Measurements from ENCODE around the gene SPAG16. TPM values are rescaled to one million over a fixed set of nuclear protein-coding genes. Genes with fewer than 3 reads are reported as not detected.

SPAG16 gene
- total RNA-seq, 1 experiment from 2014 or later = 30.0 TPM

GRCh38 chr2:214215107-214215506 lies 930.8 kb downstream of the SPAG16 start:
- no TSS peak for BruUV-seq (replicated peaks)
- ChIA-PET POLR2A (ENCODE audit: unreplicated experiment) (no interaction called here), CTCF (no interaction called here)
- intact Hi-C loops (cut with micrococcal nuclease; ENCODE audit: unreplicated experiment) = no loop called here
- TF ChIP-seq CTCF (conservative IDR thresholded peaks at IDR 0.05) (no peak), EZH2 (IDR thresholded peaks at IDR 0.05; ENCODE audit: low read depth) (no peak)
- no peaks in the 10 kb centered on the region for H3K27me3 ChIP-seq (ENCODE audit: insufficient read depth, low read depth)
- no peak overlapping the region for H3K4me3 ChIP-seq
- no peaks in the 10 kb centered on the region for H3K9me2 ChIP-seq (ENCODE audit: insufficient read depth)
- H3K9me3 ChIP-seq (ENCODE audit: insufficient read depth, low read depth) = no peaks in the 10 kb centered on the region
- H4K20me1 ChIP-seq (ENCODE audit: insufficient read depth) = no peaks in the 10 kb centered on the region
- DNase-seq = no peak
- no peaks in the 10 kb centered on the region for H3F3A ChIP-seq (ENCODE audit: insufficient read depth, low read depth)
- no peak overlapping the region for H3K27ac ChIP-seq
- no peak overlapping the region for H3K4me2 ChIP-seq
- no peaks in the 10 kb centered on the region for H3K36me3 ChIP-seq (ENCODE audit: low read depth)
- H2AFZ ChIP-seq = no peak overlapping the region
- H3K4me1 ChIP-seq (replicated peaks; ENCODE audit: insufficient read depth) = no peaks in the 10 kb centered on the region
- H3K79me2 ChIP-seq (ENCODE audit: low read depth) = no peaks in the 10 kb centered on the region

- ChIA-PET POLR2A (ENCODE audit: unreplicated experiment) (no interaction called here), CTCF (no interaction called here)
- H3K9me3 ChIP-seq (ENCODE audit: insufficient read depth, low read depth) = no peaks in the 10 kb centered on the region
- no peaks in the 10 kb centered on the region for H3K27me3 ChIP-seq (ENCODE audit: insufficient read depth, low read depth)
- H3K9me2 ChIP-seq (ENCODE audit: insufficient read depth) = no peaks in the 10 kb centered on the region
- H3K36me3 ChIP-seq (ENCODE audit: low read depth) = no peaks in the 10 kb centered on the region
- H2AFZ ChIP-seq = peak overlapping the region; percentile 30; the same call in 1 of the 2 replicates
- intact Hi-C loops (cut with micrococcal nuclease; ENCODE audit: unreplicated experiment) = no loop called here
- no peaks in the 10 kb centered on the region for H3K79me2 ChIP-seq (ENCODE audit: low read depth)
- TF ChIP-seq CTCF (conservative IDR thresholded peaks at IDR 0.05) = no peak
- TF ChIP-seq EZH2 (IDR thresholded peaks at IDR 0.05; ENCODE audit: low read depth) = no peak
- no peaks in the 10 kb centered on the region for H3K4me1 ChIP-seq (replicated peaks; ENCODE audit: insufficient read depth)
- DNase-seq = no peak
- no TSS peak for BruUV-seq (replicated peaks)
- H3K27ac ChIP-seq = no peak overlapping the region
- no peak overlapping the region for H3K4me2 ChIP-seq
- no peaks in the 10 kb centered on the region for H4K20me1 ChIP-seq (ENCODE audit: insufficient read depth)
- H3F3A ChIP-seq (ENCODE audit: insufficient read depth, low read depth) = no peaks in the 10 kb centered on the region
- H3K4me3 ChIP-seq = no peak overlapping the region
Measured at GRCh38 chr2:214217136-214217535, 932.9 kb downstream of the SPAG16 start.

GRCh38 chr2:214217599-214217998 lies 933.3 kb downstream of the SPAG16 start:
- POLR2A ChIA-PET (ENCODE audit: unreplicated experiment) = no interaction called here
- Histone ChIP-seq H3K4me3 (no peak overlapping the region), H3K4me2 (no peak overlapping the region), H3K27ac (no peak overlapping the region), H3K79me2 (ENCODE audit: low read depth) (no peaks in the 10 kb centered on the region), H3F3A (ENCODE audit: insufficient read depth, low read depth) (no peaks in the 10 kb centered on the region), H4K20me1 (ENCODE audit: insufficient read depth) (no peaks in the 10 kb centered on the region), H3K9me3 (ENCODE audit: insufficient read depth, low read depth) (no peaks in the 10 kb centered on the region), H3K27me3 (ENCODE audit: insufficient read depth, low read depth) (no peaks in the 10 kb centered on the region), H3K9me2 (ENCODE audit: insufficient read depth) (no peaks in the 10 kb centered on the region), H2AFZ (no peak overlapping the region), H3K4me1 (replicated peaks; ENCODE audit: insufficient read depth) (no peaks in the 10 kb centered on the region), H3K36me3 (ENCODE audit: low read depth) (no peaks in the 10 kb centered on the region)
- BruUV-seq (replicated peaks) = no TSS peak
- DNase-seq = no peak
- no peak for TF ChIP-seq CTCF (conservative IDR thresholded peaks at IDR 0.05)
- TF ChIP-seq EZH2 (IDR thresholded peaks at IDR 0.05; ENCODE audit: low read depth) = no peak
- intact Hi-C loops (cut with micrococcal nuclease; ENCODE audit: unreplicated experiment) = no loop called here
- CTCF ChIA-PET = interaction anchor here (0.6 kb wide), 1 partner anchor 1211 kb away, joined by 3 read pairs; no protein-coding TSS in a partner anchor

Measured in PC-9 (cell line).